Measurements from ENCODE around the gene CYSLTR2. TPM values are rescaled to one million over a fixed set of nuclear protein-coding genes. Genes with fewer than 3 reads are reported as not detected.

CYSLTR2 gene
- total and polyA plus RNA-seq, 2 of the 8 experiments (the other 6 are each of a cell fraction or from before 2014, with no cell fraction given) = not detected

GRCh38 chr13:48728226-48728625, 74.5 kb downstream of the CYSLTR2 start:
- H4K91ac ChIP-seq (replicated peaks; ENCODE audit: insufficient read length, low read length) = no peak overlapping the region
- no peak overlapping the region for H2BK15ac ChIP-seq (ENCODE audit: low read length)
- H3K4me2 ChIP-seq (ENCODE audit: insufficient read depth in 1 of 2, low read depth in 2 of 2, low read length in 2 of 2) = no peak overlapping the region
- H3K14ac ChIP-seq (ENCODE audit: insufficient read length) = no peak overlapping the region
- H3K18ac ChIP-seq (ENCODE audit: extremely low read depth, low read length) = no peak overlapping the region
- H2AK5ac ChIP-seq (ENCODE audit: low read depth, low read length) = no peak overlapping the region
- no peak overlapping the region for H3K9ac ChIP-seq (replicated peaks in 1 of 4; ENCODE audit: extremely low read depth in 1 of 4, low read depth in 3 of 4, low read length in 3 of 4)
- H2BK120ac ChIP-seq (replicated peaks; ENCODE audit: low read depth, low read length) = no peak overlapping the region
- H2BK5ac ChIP-seq (ENCODE audit: low read depth, low read length) = no peak overlapping the region
- no peaks in the 10 kb centered on the region for H4K20me1 ChIP-seq (replicated peaks in 1 of 2; ENCODE audit: control insufficient read depth in 1 of 2, insufficient read depth in 2 of 2, low read length in 2 of 2)
- H4K8ac ChIP-seq (ENCODE audit: extremely low read depth, insufficient read depth, low read length) = no peak overlapping the region
- no peaks in the 10 kb centered on the region for H3K36me3 ChIP-seq (ENCODE audit: control insufficient read depth in 2 of 4, insufficient read depth in 4 of 4, low read length in 3 of 4)
- peaks cover 0 to 2% (median 0%) of the 10 kb centered on the region in 4 experiments; a peak in 1 of 7 replicates for H3K4me1 ChIP-seq (replicated peaks in 1 of 4; ENCODE audit: control insufficient read depth in 3 of 4, insufficient read depth in 4 of 4, low read length in 3 of 4)
- no peak overlapping the region for H2BK12ac ChIP-seq (ENCODE audit: low read depth, low read length)
- no peaks in the 10 kb centered on the region for H3K79me2 ChIP-seq (ENCODE audit: control insufficient read depth in 1 of 2, insufficient read depth in 2 of 2, low read length in 2 of 2)
- no peak for FAIRE-seq
- ChIA-PET CTCF (ENCODE audit: partially characterized antibody) (no interaction called here), POLR2A (ENCODE audit: partially characterized antibody) (no interaction called here)
- no peak overlapping the region for H2AFZ ChIP-seq (ENCODE audit: low read length)
- H3K23ac ChIP-seq (ENCODE audit: insufficient read length) = no peak overlapping the region
- H3K23me2 ChIP-seq (ENCODE audit: low read depth, low read length) = no peaks in the 10 kb centered on the region
- H3K9me3 ChIP-seq (ENCODE audit: insufficient read depth in 2 of 2, low read depth in 1 of 2, low read length in 1 of 2) = no peaks in the 10 kb centered on the region
- H3K27ac ChIP-seq (ENCODE audit: low read depth, low read length) = no peak overlapping the region
- H2BK20ac ChIP-seq (ENCODE audit: low read length) = no peak overlapping the region
- H3K79me1 ChIP-seq (ENCODE audit: low read depth, low read length) = no peaks in the 10 kb centered on the region
- 88% methylated on average over 2 of the region's 2 CpGs; no CpG with 5 or more reads in 1 of the 2 experiments for WGBS, 2 experiments (ENCODE audit: extremely low coverage in 1 of 2, insufficient coverage in 1 of 2, insufficient read length in 1 of 2, insufficient replicate concordance in 2 of 2, low coverage in 1 of 2, low lambda C conversion rate in 2 of 2, missing lambda C conversion rate in 1 of 2)
- H4K5ac ChIP-seq (ENCODE audit: insufficient read length, low read depth, low read length) = no peak overlapping the region
- no peak for DNase-seq (ENCODE audit: low read depth in 1 of 2, low spot score in 2 of 2)
- H3K4ac ChIP-seq (replicated peaks; ENCODE audit: insufficient read length, low read depth, low read length) = no peak overlapping the region
- H3K4me3 ChIP-seq (ENCODE audit: extremely low read depth in 1 of 4, insufficient read depth in 2 of 4, low read depth in 3 of 4, low read length in 4 of 4) = no peak overlapping the region
- H3K56ac ChIP-seq (replicated peaks; ENCODE audit: insufficient read length, low read depth, low read length) = no peak overlapping the region
- H3K27me3 ChIP-seq (replicated peaks in 1 of 4; ENCODE audit: control insufficient read depth in 3 of 4, extremely low read depth in 1 of 4, insufficient read depth in 3 of 4, low read length in 3 of 4) = no peaks in the 10 kb centered on the region
- TF ChIP-seq EGR1 (IDR thresholded peaks at IDR 0.05; ENCODE audit: borderline replicate concordance, low read depth, low read length) (no peak), ASH2L (IDR thresholded peaks at IDR 0.05; ENCODE audit: low read length) (no peak), RAD21 (IDR thresholded peaks at IDR 0.05 in 1 of 2, conservative IDR thresholded peaks at IDR 0.05 in 1 of 2; ENCODE audit: low read depth in 2 of 2, low read length in 2 of 2) (no peak), CTBP2 (IDR thresholded peaks at IDR 0.05; ENCODE audit: borderline replicate concordance, insufficient read depth, insufficient read length, low read length) (no peak), SP1 (IDR thresholded peaks at IDR 0.05; ENCODE audit: low read depth, low read length) (no peak), SRF (IDR thresholded peaks at IDR 0.05; ENCODE audit: low read depth, low read length) (no peak), ZNF274 (IDR thresholded peaks at IDR 0.05; ENCODE audit: borderline replicate concordance, extremely low read depth, low read length) (no peak), CREB1 (IDR thresholded peaks at IDR 0.05) (no peak), RXRA (IDR thresholded peaks at IDR 0.05; ENCODE audit: insufficient read depth, low read depth, low read length) (no peak), BACH1 (IDR thresholded peaks at IDR 0.05; ENCODE audit: low read length) (no peak), POU5F1 (IDR thresholded peaks at IDR 0.05; ENCODE audit: low read depth, low read length) (no peak), SP2 (IDR thresholded peaks at IDR 0.05; ENCODE audit: low read length) (no peak), CTCF (IDR thresholded peaks at IDR 0.05; ENCODE audit: control extremely low read depth in 1 of 3, insufficient read depth in 1 of 3, low read depth in 1 of 3, low read length in 3 of 3) (no peak)
